HG02642 (cell line): Measurements from ENCODE around the gene MPC1L.

Experiments
- ATAC-seq: cut with Tn5 transposase; IDR thresholded peaks from one replicate; pipeline ENCODE4 v1.9.1; 2021; ENCODE audit warnings: mild to moderate bottlenecking; ENCODE audit not compliant: unreplicated experiment, poor library complexity

The MPC1L gene

DNA sequence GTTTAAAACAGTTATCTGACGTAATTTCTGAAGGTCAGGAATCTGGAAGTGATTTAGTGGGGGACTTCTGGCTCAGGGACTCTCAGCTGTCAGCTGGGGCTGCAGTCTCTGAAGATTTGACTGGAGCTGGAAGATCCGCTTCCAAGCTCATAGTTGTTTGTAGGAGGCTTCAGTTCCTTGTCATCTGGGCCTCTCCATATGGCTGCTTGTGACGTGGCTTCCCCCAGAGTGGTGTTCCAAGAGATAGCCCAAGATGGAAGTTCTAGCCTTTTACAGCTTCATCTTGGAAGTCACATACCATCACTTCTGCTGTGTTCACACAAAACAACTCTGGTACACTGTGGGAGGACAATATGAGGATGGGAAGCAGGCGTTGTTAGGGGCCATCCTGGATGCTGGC lies 2.1 kb downstream of the MPC1L start:
- no peak for ATAC-seq

- ATAC-seq, result no peak
Measured at GRCh38 chrX:40628506-40628905, 5.3 kb downstream of the MPC1L start.

DNA sequence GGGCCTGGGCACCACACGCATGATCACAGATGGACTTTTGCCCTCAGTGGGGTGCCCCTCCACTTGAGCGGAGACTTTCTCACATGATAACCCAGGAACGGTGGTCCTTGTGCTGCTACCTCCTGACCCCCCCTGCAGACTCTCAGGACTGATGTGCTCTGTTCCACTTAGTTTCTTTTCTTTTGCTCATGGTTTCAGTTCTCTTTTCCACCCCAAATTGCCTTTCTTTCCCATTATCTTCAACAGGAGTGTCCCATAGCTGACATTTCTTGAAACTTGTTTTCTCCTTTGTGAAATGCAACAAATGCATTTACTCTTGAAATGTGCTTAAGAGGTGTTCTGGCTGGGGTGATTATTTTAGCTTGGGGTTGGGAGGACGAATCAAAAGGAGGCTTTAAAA lies 9.0 kb downstream of the MPC1L start:
- ATAC-seq, result no peak

- ATAC-seq, result no peak
Measured at GRCh38 chrX:40637687-40638086, 14.5 kb downstream of the MPC1L start.

DNA sequence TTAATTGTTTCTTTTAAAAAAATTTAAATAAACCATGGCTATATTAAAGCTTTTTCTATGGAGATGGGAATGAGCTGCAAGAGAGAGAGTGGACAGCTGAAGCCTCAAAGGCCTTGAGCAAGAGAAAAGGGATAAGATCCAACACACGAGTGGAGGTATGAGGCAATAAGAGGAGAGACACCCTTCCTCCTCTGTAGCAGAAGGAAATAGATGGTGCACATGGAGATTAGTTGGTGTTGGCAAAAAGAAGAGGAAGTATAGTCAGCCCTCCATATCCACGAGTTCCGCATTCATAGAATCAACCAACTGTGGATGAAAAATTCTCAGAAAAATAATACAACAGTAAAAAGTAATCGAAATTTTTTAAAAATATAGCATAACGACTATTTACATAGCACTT lies 20.9 kb downstream of the MPC1L start:
- no peak for ATAC-seq

- ATAC-seq, result no peak
Measured at GRCh38 chrX:40644821-40645358, 21.7 kb downstream of the MPC1L start.

GRCh38 chrX:40646489-40647306 lies 23.5 kb downstream of the MPC1L start:
- peak; percentile 37 for ATAC-seq

GRCh38 chrX:40647307-40648197 lies 24.3 kb downstream of the MPC1L start, which contains the start of gene CXorf38:
Gene CXorf38 (minus strand): TSS chrX:40647561. CDS start chrX:40647520, 41 bp downstream.
- peak; percentile 76 for ATAC-seq

GRCh38 chrX:40651620-40652223 lies 28.5 kb downstream of the MPC1L start:
- ATAC-seq, result no peak

DNA sequence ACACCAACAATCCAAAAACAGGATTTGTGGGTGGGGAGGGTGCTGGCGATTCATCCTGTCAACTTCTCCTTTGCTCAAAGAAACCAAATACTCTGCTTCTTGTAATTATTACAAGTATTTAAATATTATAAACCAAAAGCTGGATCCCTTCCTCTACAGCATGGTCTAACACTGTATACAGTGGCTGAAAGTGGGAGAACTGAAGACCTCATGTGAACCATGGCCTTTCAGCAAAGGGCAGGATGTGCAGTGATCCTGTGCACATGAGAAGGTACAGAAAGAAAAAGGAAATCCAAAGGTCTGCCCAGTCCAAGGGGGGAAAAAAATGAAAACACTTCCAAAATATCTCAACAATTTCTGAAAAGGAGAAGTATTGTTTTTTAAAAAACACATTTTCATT lies 29.4 kb downstream of the MPC1L start:
- no peak for ATAC-seq

GRCh38 chrX:40653535-40653934 lies 30.3 kb downstream of the MPC1L start:
- ATAC-seq, result no peak

GRCh38 chrX:40660381-40660780 lies 37.2 kb downstream of the MPC1L start:
- no peak for ATAC-seq

- no peak for ATAC-seq
Measured at GRCh38 chrX:40661489-40661888, 38.3 kb downstream of the MPC1L start.

GRCh38 chrX:40663078-40663740 lies 40.0 kb downstream of the MPC1L start:
- no peak for ATAC-seq

- ATAC-seq, result no peak
Measured at GRCh38 chrX:40663880-40664630, 40.8 kb downstream of the MPC1L start.

DNA sequence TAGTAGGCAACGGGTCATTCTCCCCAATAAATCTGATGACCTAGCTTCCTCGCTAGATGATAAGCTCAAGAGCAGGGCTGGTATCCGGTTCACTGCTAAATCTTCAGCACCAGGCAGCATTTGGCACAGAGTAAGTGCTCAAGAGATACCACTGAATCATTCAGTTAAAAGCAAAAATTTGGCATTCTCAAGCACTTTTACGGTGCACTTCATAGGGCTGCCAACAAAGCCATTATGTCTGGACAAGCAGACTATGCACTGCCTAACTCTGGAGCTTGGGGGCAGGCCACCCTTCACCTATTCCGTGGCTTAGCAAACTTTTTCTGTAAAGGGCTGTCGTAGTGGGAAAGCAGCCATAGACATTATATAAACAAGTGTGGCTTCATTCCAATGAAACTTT lies 47.9 kb downstream of the MPC1L start:
- no peak for ATAC-seq
